GM21423 (cell line): ENCODE measurements around the gene SLC18A2.
"Not testable (repeated sequence)": the region's sequence is repeated elsewhere in the genome, so short reads cannot be mapped to it uniquely, and the experiment has no call there.

Experiments used
- ATAC-seq: cut with Tn5 transposase; IDR thresholded peaks from one replicate; pipeline ENCODE4 v1.9.1; 2021; ENCODE audit warnings: mild to moderate bottlenecking, moderate library complexity; ENCODE audit not compliant: unreplicated experiment

SLC18A2 gene

DNA sequence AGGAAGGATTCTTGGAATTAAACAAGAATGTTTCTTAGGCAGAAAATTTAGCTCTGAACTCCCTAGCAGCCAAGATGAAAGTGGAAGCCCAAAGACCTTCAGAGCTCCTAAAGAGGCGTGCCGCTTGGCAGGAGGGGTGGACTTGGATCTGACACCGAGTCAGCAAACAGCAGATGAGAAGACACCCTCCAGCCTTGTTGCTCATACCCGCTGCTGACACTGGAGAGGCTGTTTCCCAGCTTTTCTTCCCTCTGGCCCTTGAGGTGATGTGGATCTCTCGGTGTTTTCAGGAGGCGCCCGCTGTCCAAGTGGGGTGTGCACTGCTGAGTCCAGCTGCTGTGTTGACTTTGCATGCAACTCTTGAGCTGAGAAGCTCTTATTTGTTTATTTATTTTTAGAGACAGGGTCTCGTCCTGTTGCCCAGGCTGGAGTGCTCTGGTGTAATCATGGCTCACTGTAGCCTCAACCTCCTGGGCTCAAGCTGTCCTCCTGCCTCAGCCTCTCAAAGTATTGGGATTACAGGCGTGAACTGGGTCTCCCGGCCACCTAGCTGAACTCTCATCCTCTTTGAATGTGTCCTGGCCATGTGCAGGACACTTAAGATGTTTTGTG is 21.5 kb downstream of the SLC18A2 start:
- no peak for ATAC-seq

GRCh38 chr10:117262903-117263293 is 22.0 kb downstream of the SLC18A2 start:
- no peak for ATAC-seq

GRCh38 chr10:117264782-117265181 is 23.9 kb downstream of the SLC18A2 start:
- no peak for ATAC-seq

DNA sequence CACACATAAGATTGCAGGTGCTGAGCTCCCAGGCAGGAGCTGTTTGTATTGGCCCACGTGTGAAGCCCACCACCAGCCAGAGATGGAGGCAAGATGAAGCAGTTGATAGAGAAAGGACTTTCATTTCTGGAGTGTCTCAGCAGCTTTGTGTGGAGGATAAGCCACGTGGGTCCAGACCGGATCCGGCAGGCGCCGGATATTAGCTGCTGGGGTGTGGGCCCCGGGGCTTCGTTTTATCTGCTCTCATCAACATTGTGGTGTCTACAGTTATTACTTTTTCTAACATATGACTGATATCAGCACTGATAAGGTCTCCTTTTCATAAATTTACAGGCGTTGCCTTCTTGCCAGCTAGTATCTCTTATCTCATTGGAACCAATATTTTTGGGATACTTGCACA is 25.5 kb downstream of the SLC18A2 start:
- ATAC-seq, result no peak

- no peak for ATAC-seq
Measured at GRCh38 chr10:117266812-117267211, 25.9 kb downstream of the SLC18A2 start.

- no peak for ATAC-seq
Measured at GRCh38 chr10:117268258-117268657, 27.3 kb downstream of the SLC18A2 start.

DNA sequence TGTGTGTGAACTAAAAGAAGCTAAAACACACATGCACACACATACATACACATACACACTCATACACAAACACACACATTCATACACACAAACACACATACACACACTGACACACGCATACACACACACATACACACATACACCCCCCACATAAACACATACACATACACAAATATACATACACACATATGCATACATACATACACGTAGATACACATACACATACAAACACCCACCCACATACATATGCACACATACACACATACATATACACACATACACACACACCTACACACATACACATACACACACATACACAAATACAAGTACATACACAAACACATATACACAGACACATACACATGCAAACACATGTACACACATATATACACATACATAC is 28.0 kb downstream of the SLC18A2 start:
- no peak for ATAC-seq

DNA sequence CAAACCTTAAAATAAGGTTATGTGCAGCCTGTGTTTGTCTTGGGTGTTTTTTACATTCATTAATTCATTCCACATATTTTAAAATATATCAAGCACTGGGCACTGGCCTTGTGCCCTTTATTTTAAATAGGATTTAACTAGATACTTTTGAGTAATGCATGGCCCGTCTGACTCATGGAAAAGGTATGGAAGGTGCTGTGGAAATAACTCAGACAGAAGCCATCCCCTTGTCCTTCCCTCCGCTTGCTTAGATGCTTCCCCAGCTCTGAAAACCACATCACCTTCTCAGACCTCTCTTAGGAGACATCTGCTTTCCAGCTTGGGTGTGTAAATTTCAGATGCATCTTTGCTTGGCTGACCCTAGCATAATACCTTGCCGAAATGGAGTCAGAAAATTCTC is 30.5 kb downstream of the SLC18A2 start:
- ATAC-seq, result no peak

DNA sequence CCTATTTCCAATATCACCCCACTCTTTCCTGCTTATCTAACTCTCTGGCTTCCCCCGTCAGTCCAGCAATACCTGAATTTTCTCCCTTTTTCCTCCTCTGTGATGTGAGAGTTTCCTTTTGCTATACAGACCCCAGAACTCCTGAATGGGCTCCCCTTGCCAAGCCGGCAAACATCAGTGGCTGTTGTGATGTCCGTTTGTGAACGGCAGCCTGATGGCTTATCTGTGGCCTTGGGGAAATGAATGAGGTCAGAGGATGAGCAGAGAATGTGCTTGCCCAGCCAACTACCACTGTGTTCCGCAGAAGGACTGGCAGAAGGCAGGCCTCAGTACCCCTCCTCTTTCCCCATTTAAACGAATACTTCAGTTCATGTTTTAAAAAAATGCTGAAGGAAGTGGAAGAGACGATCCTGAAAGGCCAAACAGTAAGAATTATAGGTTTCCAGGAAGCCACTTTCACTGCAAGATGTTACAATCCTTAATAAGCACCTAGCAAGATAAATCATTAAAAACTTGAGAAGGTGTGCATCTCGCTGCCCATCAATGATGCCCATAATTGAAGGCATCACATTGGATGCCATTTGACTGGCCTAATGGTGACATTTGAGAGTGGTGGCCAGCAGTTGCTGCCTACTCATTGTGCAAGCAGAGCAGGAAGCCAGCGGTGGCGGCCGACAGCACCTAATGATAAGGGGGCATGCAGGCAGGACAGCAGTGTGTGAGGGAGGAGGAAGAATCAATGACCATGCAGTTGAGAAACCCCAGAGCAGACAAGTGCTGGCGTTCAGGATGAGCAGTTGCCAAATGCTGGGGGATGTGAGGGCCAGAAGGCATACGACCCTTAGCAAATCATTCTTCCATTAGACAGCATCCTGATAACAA is 31.5 kb downstream of the SLC18A2 start:
- no peak for ATAC-seq

- ATAC-seq, result no peak
Measured at GRCh38 chr10:117273980-117274379, 33.1 kb downstream of the SLC18A2 start.

- no peak for ATAC-seq
Measured at GRCh38 chr10:117274509-117274908, 33.6 kb downstream of the SLC18A2 start.

GRCh38 chr10:117275121-117275520 is 34.2 kb downstream of the SLC18A2 start:
- no peak for ATAC-seq

DNA sequence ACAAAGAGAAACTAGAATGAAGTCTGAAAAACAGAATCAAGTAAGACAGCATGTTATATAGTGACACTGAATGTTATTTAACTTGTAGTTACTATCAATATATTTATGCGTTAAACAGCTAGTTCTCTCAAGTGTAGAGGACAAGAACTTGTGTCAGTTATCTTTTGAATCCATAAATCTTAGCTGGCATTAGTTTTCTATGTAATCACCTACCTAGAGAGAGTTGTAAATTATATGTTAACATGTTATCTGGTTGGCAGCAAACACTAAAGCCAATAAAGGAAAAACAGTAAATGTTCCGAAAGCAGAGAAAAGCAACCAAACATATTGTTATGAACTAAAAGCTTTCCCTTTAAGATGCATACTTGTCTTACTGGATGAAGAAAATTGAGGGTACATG is 36.8 kb downstream of the SLC18A2 start:
- ATAC-seq, result no peak

DNA sequence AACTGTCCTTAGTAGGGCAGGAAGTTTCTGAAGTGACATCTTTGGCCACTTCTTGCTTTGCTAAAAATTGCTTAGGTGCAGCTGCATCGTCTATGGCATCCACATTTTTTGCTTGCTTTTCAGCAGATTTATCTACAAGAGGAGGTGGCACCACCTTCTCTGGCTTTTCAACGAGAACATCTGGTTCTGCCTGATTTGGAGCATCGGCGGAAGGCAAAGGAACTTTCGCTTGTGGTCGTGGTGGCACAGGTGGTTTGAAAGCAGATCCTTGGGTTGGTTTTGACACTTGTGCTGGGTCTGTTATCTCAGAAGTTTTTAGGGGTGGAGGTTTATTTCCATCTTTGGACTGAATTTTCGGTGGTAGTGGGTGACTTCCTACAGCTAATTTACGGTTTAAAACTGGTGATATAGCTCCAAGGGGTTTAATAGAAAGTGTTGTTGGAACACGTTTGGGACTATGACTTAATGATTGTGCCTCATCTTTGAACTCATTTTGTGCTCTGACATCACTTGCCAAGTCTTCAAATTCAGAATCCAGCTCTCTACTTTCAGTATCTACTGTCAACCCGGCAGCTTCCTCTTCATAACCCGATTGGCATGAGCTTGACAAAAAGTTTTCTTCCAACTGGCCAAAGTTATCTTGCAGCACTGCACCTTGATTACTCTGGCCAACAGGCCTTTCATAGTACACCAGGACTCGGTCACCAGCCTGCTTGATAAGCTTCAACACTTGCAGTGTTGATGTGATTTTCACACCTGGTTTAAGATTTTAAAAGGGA is 44.0 kb downstream of the SLC18A2 start:
- no peak for ATAC-seq

GRCh38 chr10:117290872-117291271 is 50.0 kb downstream of the SLC18A2 start:
- not testable (repeated sequence) for ATAC-seq

GRCh38 chr10:117294039-117294645 is 53.2 kb downstream of the SLC18A2 start:
- ATAC-seq, result no peak

- ATAC-seq, result no peak
Measured at GRCh38 chr10:117294735-117295134, 53.8 kb downstream of the SLC18A2 start.

DNA sequence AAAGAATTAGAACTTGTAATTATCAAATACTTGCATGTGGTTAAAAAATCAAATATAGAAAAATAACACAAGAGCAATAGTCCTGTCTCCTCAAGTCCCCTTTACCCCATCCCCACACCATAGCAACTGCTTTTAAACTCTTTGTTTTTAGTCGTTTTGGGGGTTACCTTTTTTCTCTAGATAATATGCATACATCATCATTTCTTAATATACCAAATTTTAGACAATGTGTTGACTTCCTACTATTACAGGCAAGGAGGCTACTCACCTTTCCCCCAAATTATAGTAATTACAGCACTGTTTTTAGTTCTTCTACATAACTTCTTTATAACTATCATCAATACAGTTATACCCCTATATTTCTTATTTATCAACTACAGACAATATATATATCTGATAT is 57.3 kb downstream of the SLC18A2 start:
- ATAC-seq, result no peak

GRCh38 chr10:117299435-117299834 is 58.5 kb downstream of the SLC18A2 start:
- ATAC-seq, result no peak

GRCh38 chr10:117300671-117301070 is 59.8 kb downstream of the SLC18A2 start:
- no peak for ATAC-seq

DNA sequence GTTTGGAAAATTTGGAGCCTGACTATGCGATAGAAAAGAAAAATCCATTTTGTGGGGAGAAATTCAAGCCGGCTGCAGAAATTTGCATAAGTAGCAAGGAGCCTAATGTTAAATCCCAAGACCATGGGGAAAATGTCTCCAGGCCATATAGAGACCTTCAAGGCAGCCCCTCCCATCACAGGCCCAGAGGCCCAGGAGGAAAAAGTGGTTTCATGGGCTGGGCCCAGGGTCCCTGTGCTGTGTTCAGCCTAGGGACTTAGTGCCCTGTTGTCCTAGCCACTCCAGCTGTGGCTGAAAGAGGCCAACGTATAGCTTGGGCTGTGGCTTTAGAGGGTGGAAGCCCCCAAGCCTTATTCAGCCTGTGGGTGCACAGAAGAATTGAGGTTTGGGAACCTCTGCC is 62.5 kb downstream of the SLC18A2 start:
- ATAC-seq, result not testable (repeated sequence)
